Measurements from ENCODE around the gene ILRUN.
A peak's percentile ranks its signal among the peaks of the same experiment; 100 is the strongest.
"Not testable (repeated sequence)": the region's sequence is repeated elsewhere in the genome, so short reads cannot be mapped to it uniquely, and the experiment has no call there.

Gene ILRUN

DNA sequence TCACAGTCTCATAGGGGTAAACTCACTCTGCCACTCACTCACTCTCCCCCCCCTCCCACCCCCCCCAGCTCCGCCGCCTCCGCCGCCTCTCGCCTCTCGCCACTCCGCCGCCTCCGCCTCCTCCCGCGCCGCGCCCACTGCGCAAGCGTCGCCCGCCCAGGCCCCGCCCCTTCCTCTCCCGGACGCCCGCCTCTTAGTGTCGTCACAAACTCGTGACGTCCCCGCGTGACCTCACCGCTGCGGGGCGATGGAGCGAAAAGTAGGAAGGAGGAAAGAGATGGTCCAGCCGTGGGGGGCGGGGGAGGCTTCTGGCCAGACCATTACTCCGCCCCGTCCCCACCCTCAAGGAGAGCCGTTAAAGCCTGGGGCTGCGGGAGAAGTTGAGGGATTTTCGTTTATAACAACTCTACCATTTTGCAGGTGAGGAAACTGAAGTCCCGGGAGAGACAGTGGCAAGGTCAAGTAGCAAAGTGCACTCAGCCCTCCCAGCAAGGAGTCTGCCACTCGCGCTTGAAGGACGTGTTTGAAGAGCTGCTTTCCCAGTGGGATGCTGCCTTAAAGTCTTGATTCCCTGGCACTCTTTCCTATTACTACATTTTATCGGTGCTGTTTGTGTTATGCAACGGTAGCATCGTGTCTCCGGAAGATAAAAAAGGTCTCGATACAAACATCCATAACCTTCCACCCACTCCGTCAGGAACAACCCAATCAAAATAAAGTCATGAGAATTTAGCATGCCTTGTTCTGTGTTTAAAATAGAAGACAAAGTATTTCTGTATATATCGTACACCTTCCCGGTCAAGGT is at the start of gene ILRUN:
Gene ILRUN (minus strand): TSS at position 29 of the 805 bp plus-strand sequence. CDS start 164 bp downstream, outside the sequence.
- DNase-seq (ENCODE audit: low read depth in 2 of 2): peak; percentile 89 to 97

- DNase-seq (ENCODE audit: low read depth in 2 of 2): no peak
Observed at GRCh38 chr6:34745277-34746103, 48.9 kb upstream of the ILRUN start.

- not testable (repeated sequence) for DNase-seq (ENCODE audit: low read depth in 2 of 2)
Observed at GRCh38 chr6:34744294-34744647, 47.7 kb upstream of the ILRUN start.

DNA sequence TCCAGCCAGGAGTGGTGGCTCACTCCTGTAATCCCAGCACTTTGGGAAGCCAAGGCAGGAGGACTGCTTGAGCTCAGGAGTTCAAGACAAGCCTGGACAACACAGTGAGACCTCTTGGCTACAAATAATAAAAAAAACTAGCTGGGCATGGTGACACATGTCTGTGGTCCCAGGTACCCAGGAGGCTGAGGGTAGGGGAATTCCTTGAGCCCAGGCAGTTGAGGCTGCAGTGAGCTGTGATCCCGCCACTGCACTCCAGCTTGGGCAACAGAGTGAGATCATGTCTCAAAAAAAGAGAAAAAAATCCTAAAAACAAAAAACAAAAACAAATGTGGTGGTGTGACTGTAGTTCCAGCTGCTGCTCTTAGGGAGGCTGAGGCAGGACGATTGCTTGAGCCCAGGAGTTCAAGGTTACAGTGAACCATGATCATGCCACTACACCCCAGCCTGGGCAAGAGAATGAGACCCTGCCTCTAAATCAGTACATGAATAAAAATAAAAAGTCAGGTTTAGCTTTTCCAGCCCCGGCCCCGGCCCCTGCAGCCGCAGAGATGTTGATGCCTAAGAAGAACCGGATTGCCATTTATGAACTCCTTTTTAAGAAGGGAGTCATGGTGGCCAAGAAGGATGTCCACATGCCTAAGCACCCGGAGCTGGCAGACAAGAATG is 47.2 kb upstream of the ILRUN start:
- DNase-seq (ENCODE audit: low read depth in 2 of 2): no peak

DNA sequence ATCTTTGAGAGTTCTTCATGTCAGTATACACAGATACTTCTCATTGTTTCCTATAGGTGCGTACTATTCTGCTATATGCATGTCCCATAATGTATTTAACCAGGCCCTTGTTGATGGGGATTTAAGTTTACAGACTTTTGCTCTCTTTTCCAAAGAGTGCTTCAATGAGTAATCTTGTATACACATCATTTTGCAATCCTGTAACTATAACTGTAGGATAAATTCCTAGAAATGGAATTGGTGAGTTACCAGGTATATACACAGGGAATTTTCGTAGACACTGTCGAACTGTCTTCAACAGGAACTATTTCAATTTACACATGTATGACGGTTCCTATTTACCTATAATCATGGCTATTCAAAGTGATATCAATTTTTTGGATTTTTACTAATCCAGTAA is 45.5 kb upstream of the ILRUN start:
- DNase-seq (ENCODE audit: low read depth in 2 of 2): no peak

GRCh38 chr6:34736823-34737222 is 40.3 kb upstream of the ILRUN start:
- no peak for DNase-seq (ENCODE audit: low read depth in 2 of 2)

- no peak for DNase-seq (ENCODE audit: low read depth in 2 of 2)
Observed at GRCh38 chr6:34731393-34732060, 35.0 kb upstream of the ILRUN start.

- no peak for DNase-seq (ENCODE audit: low read depth in 2 of 2)
Observed at GRCh38 chr6:34729631-34730470, 33.3 kb upstream of the ILRUN start.

DNA sequence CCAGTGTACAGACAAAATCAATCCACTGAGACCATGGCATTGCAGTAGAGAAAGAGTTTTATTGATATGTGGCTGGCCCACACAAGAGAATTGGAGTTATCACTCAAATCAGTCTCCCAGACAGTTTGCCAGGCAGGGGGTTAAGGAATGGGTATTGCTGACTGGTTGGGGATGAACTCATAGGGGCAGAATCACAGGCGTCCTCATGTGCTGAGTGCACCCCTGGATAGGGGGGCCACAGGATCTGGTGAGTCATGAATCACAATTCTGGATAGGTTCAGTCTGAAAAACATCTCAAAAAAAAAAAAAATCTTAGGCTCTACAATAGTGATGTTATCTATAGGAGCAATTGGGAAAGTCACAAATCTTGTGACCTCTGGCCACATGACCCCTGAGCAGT is 29.5 kb upstream of the ILRUN start:
- DNase-seq (ENCODE audit: low read depth in 2 of 2): no peak

DNA sequence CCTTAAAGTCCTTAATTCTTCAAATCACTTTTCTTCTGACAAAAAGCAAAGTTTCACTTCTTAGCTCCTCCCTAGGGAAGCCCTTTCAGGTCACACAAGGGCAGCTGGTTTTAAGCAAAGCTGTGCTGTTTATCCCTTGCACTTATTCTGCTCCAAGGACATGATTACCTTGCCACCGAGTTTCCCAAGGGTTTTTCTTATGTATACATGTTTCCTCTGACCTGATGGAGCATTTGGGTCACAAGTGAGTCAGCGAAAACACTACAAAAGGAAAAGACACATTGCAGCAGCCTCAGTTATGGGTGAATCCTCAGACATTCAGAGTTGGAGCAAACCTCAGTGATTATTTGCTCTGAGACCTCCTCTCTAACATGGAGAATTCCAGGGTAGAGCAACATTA is 26.6 kb upstream of the ILRUN start:
- DNase-seq (ENCODE audit: low read depth in 2 of 2): no peak

GRCh38 chr6:34722451-34722850 is 25.9 kb upstream of the ILRUN start:
- no peak for DNase-seq (ENCODE audit: low read depth in 2 of 2)

- not testable (repeated sequence) for DNase-seq (ENCODE audit: low read depth in 2 of 2)
Observed at GRCh38 chr6:34720160-34720559, 23.6 kb upstream of the ILRUN start.

DNA sequence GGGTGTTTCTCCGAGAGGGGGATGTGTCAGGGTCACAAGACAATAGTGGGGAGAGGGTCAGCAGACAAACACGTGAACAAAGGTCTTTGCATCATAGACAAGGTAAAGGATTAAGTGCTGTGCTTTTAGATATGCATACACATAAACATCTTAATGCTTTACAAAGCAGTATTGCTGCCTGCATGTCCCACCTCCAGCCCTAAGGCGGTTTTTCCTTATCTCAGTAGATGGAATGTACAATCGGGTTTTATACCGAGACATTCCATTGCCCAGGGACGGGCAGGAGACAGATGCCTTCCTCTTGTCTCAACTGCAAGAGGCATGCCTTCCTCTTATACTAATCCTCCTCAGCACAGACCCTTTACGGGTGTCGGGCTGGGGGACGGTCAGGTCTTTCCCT is 23.1 kb upstream of the ILRUN start:
- DNase-seq (ENCODE audit: low read depth in 2 of 2): not testable (repeated sequence)

DNA sequence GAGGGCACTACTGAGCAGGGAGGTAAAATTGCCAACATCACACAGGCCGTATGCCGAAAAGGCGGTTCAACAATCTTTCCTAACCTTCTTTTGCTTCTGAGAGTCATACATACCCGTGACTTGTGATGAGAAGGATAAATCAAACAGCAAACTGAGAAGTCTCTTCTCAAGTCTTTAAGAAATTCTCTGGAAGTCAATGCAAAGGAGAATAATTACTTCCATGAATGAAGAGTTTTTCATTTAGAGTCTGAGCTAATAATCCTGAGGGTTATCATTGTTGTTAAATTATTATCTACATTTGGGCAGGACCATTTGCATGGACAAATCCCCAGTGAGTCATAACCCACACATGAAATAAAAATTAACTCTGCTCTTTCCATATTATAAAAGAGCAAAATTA is 22.4 kb upstream of the ILRUN start:
- no peak for DNase-seq (ENCODE audit: low read depth in 2 of 2)

- DNase-seq (ENCODE audit: low read depth in 2 of 2): no peak
Observed at GRCh38 chr6:34717466-34717865, 20.9 kb upstream of the ILRUN start.

DNA sequence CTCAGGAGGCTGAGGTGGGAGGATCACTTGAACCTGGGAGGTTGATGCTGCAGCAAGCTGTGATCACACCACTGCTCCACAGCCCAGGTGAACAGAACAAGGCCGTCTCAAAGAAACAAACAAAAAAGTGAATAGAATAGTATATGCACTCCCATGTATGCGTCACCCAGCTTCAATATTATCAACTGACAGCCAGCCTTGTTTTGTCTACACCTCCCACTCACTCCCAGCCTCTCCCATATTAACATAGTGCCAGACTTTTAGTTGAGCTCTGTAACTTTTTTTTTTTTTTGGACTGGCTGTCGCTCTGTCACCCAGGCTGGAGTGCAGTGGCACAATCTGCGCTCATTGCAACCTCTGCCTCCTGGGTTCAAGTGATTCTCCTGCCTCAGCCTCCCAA is 18.1 kb upstream of the ILRUN start:
- DNase-seq (ENCODE audit: low read depth in 2 of 2): no peak

DNA sequence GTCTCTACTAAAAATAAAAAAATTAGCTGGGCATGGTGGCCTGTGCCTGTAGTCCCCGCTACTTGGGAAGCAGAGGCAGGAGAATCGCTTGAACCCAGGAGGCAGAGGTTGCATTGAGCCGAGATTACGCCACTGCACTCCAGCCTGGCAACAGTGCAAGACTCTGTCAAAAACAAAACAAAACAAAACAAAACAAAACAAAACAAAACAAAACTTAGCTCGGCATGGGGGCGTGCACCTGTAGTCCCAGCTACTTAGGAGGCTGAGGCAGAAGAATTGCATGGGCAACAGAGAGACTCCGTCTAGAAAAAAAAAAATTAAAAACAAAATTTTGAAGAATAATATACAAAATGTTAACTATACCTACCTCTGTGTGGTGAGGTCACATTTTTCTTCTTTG is 16.3 kb upstream of the ILRUN start:
- not testable (repeated sequence) for DNase-seq (ENCODE audit: low read depth in 2 of 2)

DNA sequence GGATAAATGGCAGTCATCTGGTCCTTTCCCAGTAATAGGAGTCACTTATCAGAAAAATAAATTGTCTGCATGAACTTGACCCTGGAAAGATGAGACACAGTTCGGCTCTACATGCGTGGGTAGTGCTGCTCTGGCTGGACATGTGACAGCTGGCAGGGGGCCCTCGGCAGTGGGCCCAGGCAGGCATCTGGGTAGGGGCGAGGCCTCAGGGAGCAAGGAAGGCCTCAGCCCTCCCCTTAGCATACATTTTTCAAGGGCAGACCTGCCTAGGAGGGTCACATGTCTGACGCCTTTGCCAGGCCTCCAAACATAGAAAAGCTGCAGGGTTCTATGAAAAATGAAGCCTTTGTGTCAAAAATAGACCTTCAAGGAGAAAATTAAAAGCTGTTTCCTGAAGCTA is 12.8 kb upstream of the ILRUN start:
- no peak for DNase-seq (ENCODE audit: low read depth in 2 of 2)

- no peak for DNase-seq (ENCODE audit: low read depth in 2 of 2)
Observed at GRCh38 chr6:34705241-34705640, 8.7 kb upstream of the ILRUN start.

DNA sequence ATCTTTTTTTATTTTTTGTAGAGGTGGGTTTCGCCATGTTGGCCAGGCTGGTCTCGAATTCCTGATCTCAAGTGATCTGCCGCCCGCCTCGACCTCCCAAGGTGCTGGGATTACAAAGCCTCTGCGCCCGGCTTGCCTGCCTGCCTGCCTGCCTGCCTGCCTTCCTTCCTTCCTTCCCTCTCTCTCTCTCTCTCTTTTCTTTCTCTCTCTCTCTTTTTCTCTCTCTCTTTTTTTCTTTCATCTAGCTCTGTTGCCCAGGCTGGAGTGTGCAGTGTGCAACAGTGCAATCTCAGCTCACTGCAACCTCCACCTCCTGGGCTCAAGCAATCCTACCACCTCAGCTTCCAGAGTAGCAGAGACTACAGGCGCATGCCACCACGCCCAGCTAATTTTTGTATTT is 4.6 kb upstream of the ILRUN start:
- no peak for DNase-seq (ENCODE audit: low read depth in 2 of 2)

All from activated CD8-positive, alpha-beta memory T cell treated with anti-CD3 and anti-CD28 coated beads for 4 hours (primary cell).